Subcutaneous adipose tissue (tissue), 4 donors: ENCODE results near the gene SLC6A1. TPM values are rescaled to one million over a fixed set of nuclear protein-coding genes. Genes with fewer than 3 reads are reported as not detected.

Source experiments
- CTCF ChIP-seq: fragments of 450-650 bp; IDR thresholded peaks from one replicate; pipeline ENCODE4 v1.5.1; 2016; ENCODE audit warnings: low read depth, mild to moderate bottlenecking, control low read depth, antibody characterized with exemption, moderate library complexity
- total RNA-seq, 4 donors: library from RNA; depleted of rRNA; stranded (reverse); fragments of >200 nt; gene quantifications; one replicate each; pipeline ENCODE4 v1.1.0, GENCODE V29; 2016

Gene SLC6A1
- total RNA-seq, 4 donors from 2014 or later: 0.44 to 2.3 (median 0.68) TPM; not detected in 1

DNA sequence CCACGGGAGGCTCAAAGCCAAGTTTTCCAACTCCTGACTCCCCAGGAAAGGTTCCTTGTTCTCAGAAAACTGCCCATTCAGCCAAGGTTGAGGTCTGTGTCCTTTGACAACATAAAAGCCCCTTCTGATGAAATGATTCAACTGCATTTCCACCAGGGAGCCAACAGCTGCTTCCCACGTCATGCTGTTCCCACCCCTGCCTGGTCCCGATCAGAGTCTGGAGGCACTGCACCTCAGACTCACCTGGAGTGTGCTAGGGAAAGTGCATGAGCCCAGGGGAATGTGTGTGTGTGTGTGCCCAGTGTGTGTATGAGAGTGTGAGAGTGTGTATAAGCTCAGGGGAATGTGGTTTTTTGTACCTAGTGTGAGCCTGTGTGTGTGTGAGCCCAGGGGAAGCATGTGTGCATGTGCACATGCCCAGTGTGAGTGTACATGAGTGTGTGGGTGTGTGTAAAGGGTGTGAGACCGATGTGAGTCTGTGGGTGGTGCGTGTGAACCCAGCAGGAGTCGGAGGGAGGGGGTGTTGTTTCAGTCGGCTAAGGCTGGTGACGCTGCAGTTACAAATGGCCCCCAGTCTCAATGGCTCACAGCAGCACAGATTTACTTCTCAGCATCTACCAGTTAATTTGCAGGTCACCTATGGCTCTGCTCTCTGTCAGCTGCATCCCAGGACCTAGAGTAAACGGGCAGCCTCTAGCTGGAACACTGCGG, 20.3 kb upstream of the SLC6A1 start:
- TF ChIP-seq CTCF: no peak

DNA sequence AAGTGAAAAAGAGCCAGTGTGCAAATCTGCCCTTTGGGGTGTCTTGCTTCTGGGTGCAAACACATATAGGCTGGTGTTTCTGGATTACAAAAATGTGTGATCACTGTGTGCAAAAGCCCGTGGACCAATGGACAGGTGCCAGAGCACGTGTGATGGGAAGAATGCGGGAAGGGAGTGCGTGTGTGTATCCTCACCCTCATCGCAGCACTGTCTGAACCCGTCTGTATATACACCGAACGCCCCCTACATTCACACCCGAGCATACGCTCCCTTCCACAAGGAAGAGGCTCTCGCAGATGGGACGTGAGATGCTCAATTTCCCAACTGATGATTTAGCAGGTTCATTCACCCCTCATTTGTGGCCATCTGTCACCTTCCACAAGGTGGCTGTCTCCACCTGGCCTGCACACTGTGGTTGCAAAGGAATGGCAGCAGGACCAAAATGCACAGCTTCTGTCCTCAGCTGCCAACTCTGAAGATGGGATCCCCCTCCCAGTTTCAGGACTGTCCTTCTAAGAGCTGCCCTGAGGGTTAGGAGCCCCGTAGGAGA, 19.4 kb upstream of the SLC6A1 start:
- no peak for TF ChIP-seq CTCF

DNA sequence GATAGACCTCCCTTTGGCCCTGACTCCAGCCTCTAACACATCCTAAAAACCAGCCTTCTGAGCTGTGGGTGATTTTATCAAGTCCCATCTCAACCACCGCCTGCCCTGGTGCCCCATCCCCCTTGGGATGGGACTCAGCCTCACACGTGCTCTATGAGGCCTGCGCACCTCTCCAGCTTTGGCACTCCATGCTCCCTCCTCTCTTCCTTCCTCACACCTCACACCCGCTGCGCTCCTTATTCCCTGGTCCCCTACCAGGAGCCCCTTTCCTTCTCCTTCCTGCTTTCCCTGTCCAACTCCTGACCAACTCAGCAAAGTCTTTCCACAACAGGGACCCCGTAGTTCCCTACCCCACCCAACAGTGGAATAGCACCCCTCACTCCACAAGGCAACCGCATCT, 18.4 kb upstream of the SLC6A1 start:
- TF ChIP-seq CTCF: no peak

DNA sequence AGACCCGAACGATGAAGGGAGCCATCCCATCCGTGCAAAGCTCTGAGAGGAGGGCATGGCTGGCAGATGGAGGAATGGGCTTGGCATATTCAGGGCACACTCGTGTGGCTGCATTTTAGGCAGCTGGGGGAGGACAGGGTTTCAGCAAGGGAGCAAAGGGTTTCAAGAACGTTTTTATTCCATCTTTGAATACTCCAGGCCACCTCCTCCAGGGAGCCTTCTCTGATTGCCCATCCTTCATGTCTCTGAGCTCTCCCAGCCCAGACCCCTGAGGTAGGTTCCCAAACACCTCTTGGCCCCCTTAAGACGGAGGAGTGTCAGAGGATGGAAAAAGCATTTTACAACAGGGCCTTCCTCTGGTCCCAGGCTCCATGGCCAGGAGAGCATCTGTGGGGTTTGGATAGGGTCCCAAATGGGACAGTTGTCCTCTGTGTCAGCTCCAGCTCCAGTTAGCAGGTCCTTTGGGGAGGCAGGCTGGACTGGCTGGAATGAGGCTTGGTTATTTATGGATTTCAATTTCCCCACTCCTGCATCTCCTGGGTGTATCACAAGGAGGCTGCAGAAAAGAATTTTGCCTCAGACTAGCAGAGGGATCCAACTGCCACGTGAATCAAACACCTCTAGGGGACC, 17.7 kb upstream of the SLC6A1 start:
- no peak for TF ChIP-seq CTCF

- no peak for TF ChIP-seq CTCF
These were observed 16.8 kb upstream of the SLC6A1 start for GRCh38 chr3:10975695-10976234.

GRCh38 chr3:10976770-10977169, 15.8 kb upstream of the SLC6A1 start:
- TF ChIP-seq CTCF: no peak

- TF ChIP-seq CTCF: no peak
These were observed 14.5 kb upstream of the SLC6A1 start for GRCh38 chr3:10977892-10978510.
